Activated T-helper 17 cell treated with anti-CD3 and anti-CD28 coated beads, Interleukin-2, amount 50 U/mL, for 72 hours (primary cell): Measurements from ENCODE around the gene LRRC8A. TPM values are rescaled to one million over a fixed set of nuclear protein-coding genes. Genes with fewer than 3 reads are reported as not detected.

Source experiments
- total RNA-seq, 2 donors: library from RNA; stranded (reverse); gene quantifications; one replicate each; pipeline ENCODE4 v1.2.3, GENCODE V29; 2022

Gene LRRC8A
- total RNA-seq, 2 donors from 2014 or later = 19.3 to 24.5 TPM

Other genes starting within 250 kb of the LRRC8A start
- 10 to 100 TPM; 29.4 to 39.8 TPM for gene DYNC2I2, start 225.3 kb upstream of the LRRC8A start, total RNA-seq
- 100 to 1,000 TPM; 301 to 598 TPM for gene SET, start 192.9 kb upstream of the LRRC8A start, total RNA-seq
- 1 to 10 TPM; 4.1 to 9.1 TPM for gene PKN3, start 179.6 kb upstream of the LRRC8A start, total RNA-seq
- 10 to 100 TPM; 44.8 to 60.9 TPM for gene ZDHHC12, start 158.0 kb upstream of the LRRC8A start, total RNA-seq
- 10 to 100 TPM; 16.0 to 28.5 TPM for gene ZER1, start 110.2 kb upstream of the LRRC8A start, total RNA-seq
- gene TBC1D13, start 94.9 kb upstream of the LRRC8A start, total RNA-seq = 10 to 100 TPM; 18.7 to 24.2 TPM
- gene ENDOG, start 63.6 kb upstream of the LRRC8A start, total RNA-seq = 10 to 100 TPM in 1 of 2 donors, 1 to 10 TPM in 1; 6.3 to 15.6 TPM
- 10 to 100 TPM; 51.4 to 80.8 TPM for gene SPOUT1, start 52.3 kb upstream of the LRRC8A start, total RNA-seq
- gene KYAT1, start 183 bp upstream of the LRRC8A start, total RNA-seq = 10 to 100 TPM; 20.1 to 29.6 TPM
- under 1 TPM in 1 of 2 donors, not detected in 1; 0.77 TPM for gene PHYHD1, start 38.8 kb downstream of the LRRC8A start, total RNA-seq
- gene DOLK, start 65.5 kb downstream of the LRRC8A start, total RNA-seq = 1 to 10 TPM; 5.3 to 8.5 TPM
- gene NUP188, start 65.6 kb downstream of the LRRC8A start, total RNA-seq = 100 to 1,000 TPM; 110 to 115 TPM
- gene SH3GLB2, start 146.2 kb downstream of the LRRC8A start, total RNA-seq = 10 to 100 TPM; 57.7 to 76.0 TPM
- gene MIGA2, start 154.5 kb downstream of the LRRC8A start, total RNA-seq = 10 to 100 TPM; 23.8 to 35.0 TPM
- gene DOLPP1, start 199.0 kb downstream of the LRRC8A start, total RNA-seq = 10 to 100 TPM; 12.3 to 20.8 TPM
- gene CRAT, start 228.7 kb downstream of the LRRC8A start, total RNA-seq = 10 to 100 TPM; 19.8 to 21.8 TPM
- gene PTPA, start 229.3 kb downstream of the LRRC8A start, total RNA-seq = 100 to 1,000 TPM in 1 of 2 donors, 10 to 100 TPM in 1; 77.9 to 131 TPM